CD14-positive monocyte (primary cell): ENCODE measurements around the gene PGAP2. TPM values are rescaled to one million over a fixed set of nuclear protein-coding genes. Genes with fewer than 3 reads are reported as not detected.
A peak's percentile ranks its signal among the peaks of the same experiment; 100 is the strongest.

Source experiments
- DNase-seq, 3 donors: peaks; one replicate each; pipeline ENCODE4 v3.0.0-alpha.2; 2011 to 2022
- H2AFZ ChIP-seq: 2 replicates; pipeline ENCODE4 v1.6.0; 2012; ENCODE audit warnings: mild to moderate bottlenecking, low read depth, low read length, inconsistent platforms; ENCODE audit not compliant: insufficient read depth, poor library complexity, severe bottlenecking
- H3K27ac ChIP-seq, 2 donors: 1 replicate in 1 of 2; 2 replicates in 1 of 2; pipeline ENCODE4 v1.5.1; 2012 to 2013; ENCODE audit warnings: low read length in 2 of 2, control low read depth in 1 of 2, inconsistent platforms in 1 of 2, low read depth in 1 of 2, mild to moderate bottlenecking in 1 of 2
- H3K27me3 ChIP-seq, 2 donors: one replicate each; pipeline versions ENCODE4 v1.6.0 to v1.6.1; 2011 to 2013; ENCODE audit warnings: low read length in 2 of 2; ENCODE audit not compliant: control insufficient read depth in 2 of 2, insufficient read depth in 2 of 2
- H3K36me3 ChIP-seq, 2 donors: replicated peaks in 1 of 2; 1 replicate in 1 of 2; 2 replicates in 1 of 2; pipeline versions ENCODE4 v1.5.1 to v1.6.1; 2012 to 2013; ENCODE audit warnings: low read length in 2 of 2, control low read depth in 1 of 2, inconsistent platforms in 1 of 2, mild to moderate bottlenecking in 1 of 2; ENCODE audit not compliant: insufficient read depth in 2 of 2, control insufficient read depth in 1 of 2
- H3K4me1 ChIP-seq, 2 donors: 1 replicate in 1 of 2; 2 replicates in 1 of 2; pipeline versions ENCODE4 v1.5.1 to v1.6.1; 2012 to 2013; ENCODE audit warnings: low read length in 2 of 2, control low read depth in 1 of 2, inconsistent platforms in 1 of 2, mild to moderate bottlenecking in 1 of 2, moderate library complexity in 1 of 2; ENCODE audit not compliant: insufficient read depth in 2 of 2, control insufficient read depth in 1 of 2
- H3K4me2 ChIP-seq: replicated peaks from 2 replicates; pipeline ENCODE3; 2012; ENCODE audit warnings: low read length, moderate library complexity, mild to moderate bottlenecking; ENCODE audit not compliant: poor library complexity, severe bottlenecking; ENCODE audit errors: extremely low read depth
- H3K4me3 ChIP-seq, 3 experiments: fragments of 200-600 bp in 1 of 3; sonication (generic) in 1 of 3; replicated peaks in 1 of 3; 1 replicate in 2 of 3; 2 replicates in 1 of 3; pipeline ENCODE4 v1.5.1; 2011 to 2013; ENCODE audit warnings: low read length in 3 of 3, mild to moderate bottlenecking in 3 of 3, control low read depth in 2 of 3, low read depth in 2 of 3, inconsistent platforms in 1 of 3, moderate library complexity in 1 of 3
- H3K79me2 ChIP-seq: 2 replicates; pipeline ENCODE4 v1.6.0; 2012; ENCODE audit warnings: mild to moderate bottlenecking, control low read depth, inconsistent platforms, low read length, moderate library complexity; ENCODE audit not compliant: insufficient read depth
- H3K9ac ChIP-seq: 2 replicates; pipeline ENCODE4 v1.6.0; 2017; ENCODE audit warnings: low read length, mild to moderate bottlenecking; ENCODE audit not compliant: insufficient read depth, poor library complexity, severe bottlenecking
- H3K9me3 ChIP-seq, 2 donors: replicated peaks in 1 of 2; 1 replicate in 1 of 2; 2 replicates in 1 of 2; pipeline versions ENCODE4 v1.5.1 to v1.6.1; 2012 to 2013; ENCODE audit warnings: low read length in 2 of 2, control low read depth in 1 of 2; ENCODE audit not compliant: control insufficient read depth in 1 of 2, insufficient read depth in 1 of 2
- H4K20me1 ChIP-seq: 2 replicates; pipeline ENCODE4 v1.6.0; 2012; ENCODE audit warnings: mild to moderate bottlenecking, low read length, control low read depth, moderate library complexity; ENCODE audit not compliant: insufficient read depth
- H3K27ac Mint-ChIP-seq, 7 donors: one replicate each; pipeline ENCODE4 v1.8.0; 2020; ENCODE audit warnings: mild to moderate bottlenecking in 7 of 7, mixed read lengths in 7 of 7, moderate library complexity in 6 of 7, inconsistent platforms in 2 of 7
- H3K27me3 Mint-ChIP-seq, 3 donors: one replicate each; pipeline ENCODE4 v1.8.0; 2021 to 2022; ENCODE audit warnings: low read depth in 3 of 3, mild to moderate bottlenecking in 3 of 3, mixed read lengths in 3 of 3, moderate library complexity in 3 of 3, inconsistent platforms in 1 of 3
- H3K36me3 Mint-ChIP-seq, 2 donors: one replicate each; pipeline ENCODE4 v1.8.0; 2020; ENCODE audit warnings: mixed read lengths in 2 of 2, inconsistent platforms in 1 of 2, mild to moderate bottlenecking in 1 of 2
- H3K4me1 Mint-ChIP-seq: one replicate; pipeline ENCODE4 v1.8.0; 2020; ENCODE audit warnings: mild to moderate bottlenecking, mixed read lengths
- H3K4me3 Mint-ChIP-seq, 2 donors: one replicate each; pipeline ENCODE4 v1.8.0; 2020; ENCODE audit warnings: mild to moderate bottlenecking in 2 of 2, mixed read lengths in 2 of 2, moderate library complexity in 1 of 2
- H3K9me3 Mint-ChIP-seq, 7 donors: one replicate each; pipeline ENCODE4 v1.8.0; 2020 to 2022; ENCODE audit warnings: mixed read lengths in 7 of 7, mild to moderate bottlenecking in 6 of 7, moderate library complexity in 6 of 7, inconsistent platforms in 2 of 7
- CTCF ChIP-seq: fragments of 200-600 bp; IDR thresholded peaks from one replicate; pipeline ENCODE4 v1.8.0; 2022; ENCODE audit warnings: antibody characterized with exemption, mild to moderate bottlenecking
- WGBS: methylation state at CpG from one replicate; pipeline ENCODE4 v1.1.5; 2013; ENCODE audit warnings: missing lambda C conversion rate; ENCODE audit not compliant: insufficient coverage; 5-methylcytosine and 5-hydroxymethylcytosine counted together
- intact Hi-C, 2 donors: fragments of 100-400 bp; cut with micrococcal nuclease; formaldehyde crosslinking; loops; one replicate each; pipeline versions ENCODE4 v1.15.0 to v1.15.1; 2023
- polyA plus RNA-seq, 3 donors: library from polyadenylated mRNA; depleted of rRNA in 1 of 3; unstranded in 2 of 3; stranded (reverse) in 1 of 3; fragments of 300-500 nt in 2 of 3; fragments of >200 nt in 1 of 3; fragmentation: Illumina TruSeq in 2 of 3; gene quantifications; 1 replicate in 2 of 3; 2 replicates in 1 of 3; pipeline ENCODE4 v1.2.3, GENCODE V29; 2012 to 2021

Gene PGAP2
- polyA plus RNA-seq, 3 donors = 5.8 to 17.9 (median 6.8) TPM

GRCh38 chr11:3823762-3824506 is 15.6 kb downstream of the PGAP2 start:
- peaks cover 33 to 39% of the 10 kb centered on the region in 2 donors for H3K36me3 Mint-ChIP-seq
- intact Hi-C loops = no loop called here
- Histone ChIP-seq H3K4me1 (peaks cover 25 to 38% of the 10 kb centered on the region in 2 donors), H4K20me1 (peaks cover 50% of the 10 kb centered on the region), H3K9ac (no peak overlapping the region), H3K36me3 (peaks cover 34 to 40% of the 10 kb centered on the region in 2 donors), H3K4me3 (no peak overlapping the region), H3K9me3 (no peaks in the 10 kb centered on the region), H2AFZ (no peak overlapping the region), H3K27me3 (no peaks in the 10 kb centered on the region), H3K4me2 (no peak overlapping the region), H3K27ac (no peak overlapping the region), H3K79me2 (peaks cover 47% of the 10 kb centered on the region)
- H3K9me3 Mint-ChIP-seq = peaks cover 0 to 3% (median 0%) of the 10 kb centered on the region in 7 donors
- DNase-seq = no peak
- H3K27me3 Mint-ChIP-seq = no peaks in the 10 kb centered on the region
- peaks cover 41% of the 10 kb centered on the region for H3K4me1 Mint-ChIP-seq
- H3K27ac Mint-ChIP-seq = peak overlapping the region in 5 of 7 donors; percentile 41 to 91 (median 87)
- no peak for TF ChIP-seq CTCF
- no peak overlapping the region for H3K4me3 Mint-ChIP-seq
- 93% methylated on average over 25 of the region's 30 CpGs for WGBS

GRCh38 chr11:3824714-3825472 is 16.5 kb downstream of the PGAP2 start:
- H4K20me1 ChIP-seq = peaks cover 60% of the 10 kb centered on the region
- intact Hi-C loops = no loop called here
- no peak overlapping the region for H3K4me3 ChIP-seq
- peaks cover 57% of the 10 kb centered on the region for H3K79me2 ChIP-seq
- H3K36me3 Mint-ChIP-seq = peaks cover 40 to 49% of the 10 kb centered on the region in 2 donors
- peak; percentile 94 for TF ChIP-seq CTCF
- no peak overlapping the region for H2AFZ ChIP-seq
- H3K27ac Mint-ChIP-seq = peak overlapping the region; percentile 80 to 91 (median 87)
- H3K27me3 Mint-ChIP-seq = no peaks in the 10 kb centered on the region
- peaks cover 0 to 3% (median 0%) of the 10 kb centered on the region in 7 donors for H3K9me3 Mint-ChIP-seq
- no peak overlapping the region for H3K9ac ChIP-seq
- DNase-seq = peak; percentile 80 to 84 (median 82)
- peak overlapping the region; percentile 64 to 67 for H3K27ac ChIP-seq
- H3K4me2 ChIP-seq = peak overlapping the region; percentile 13
- H3K4me3 Mint-ChIP-seq = no peak overlapping the region
- WGBS = 51% methylated on average over 5 of the region's 18 CpGs
- peaks cover 49% of the 10 kb centered on the region for H3K4me1 Mint-ChIP-seq
- H3K27me3 ChIP-seq = no peaks in the 10 kb centered on the region
- peaks cover 41 to 49% of the 10 kb centered on the region in 2 donors for H3K36me3 ChIP-seq
- H3K4me1 ChIP-seq = peaks cover 33 to 48% of the 10 kb centered on the region in 2 donors
- H3K9me3 ChIP-seq = no peaks in the 10 kb centered on the region
